Bronchial epithelial cell (primary cell): ENCODE data around the gene AKAP10. TPM values are rescaled to one million over a fixed set of nuclear protein-coding genes. Genes with fewer than 3 reads are reported as not detected.
"Not testable (repeated sequence)": the region's sequence is repeated elsewhere in the genome, so short reads cannot be mapped to it uniquely, and the experiment has no call there.

Experiments used
- DNase-seq: peaks from one replicate; pipeline ENCODE4 v3.0.0-alpha.2; 2010; ENCODE audit warnings: low read depth
- FAIRE-seq: peaks from 2 replicates; lab custom pipeline; 2011; peaks lifted over from hg19 to GRCh38; lab: Jason Lieb, UNC
- H3K27me3 ChIP-seq: 2 replicates; pipeline ENCODE4 v1.5.1; 2011; ENCODE audit warnings: low read length; ENCODE audit not compliant: control insufficient read depth, insufficient read depth
- H3K36me3 ChIP-seq: 2 replicates; pipeline ENCODE4 v1.5.1; 2011; ENCODE audit warnings: low read length; ENCODE audit not compliant: control insufficient read depth, insufficient read depth
- H3K4me3 ChIP-seq: 2 replicates; pipeline ENCODE4 v1.5.1; 2011; ENCODE audit warnings: mild to moderate bottlenecking, low read depth, low read length, control low read depth
- CTCF ChIP-seq: IDR thresholded peaks from 2 replicates; pipeline ENCODE4 v1.5.1; 2011; ENCODE audit warnings: mild to moderate bottlenecking, moderate library complexity, low read length, control low read depth, inconsistent platforms; ENCODE audit not compliant: insufficient read depth, severe bottlenecking
- total RNA-seq: library from RNA; depleted of rRNA; stranded (reverse); fragments of >200 nt; gene quantifications from 2 replicates; pipeline ENCODE4 v1.2.1, GENCODE V29; 2014

Gene AKAP10
- total RNA-seq, 1 donor from 2014 or later = 17.9 TPM

GRCh38 chr17:19896679-19897078, 80.9 kb downstream of the AKAP10 start:
- no peak for FAIRE-seq
- peaks cover 2% of the 10 kb centered on the region for H3K27me3 ChIP-seq
- TF ChIP-seq CTCF = no peak
- DNase-seq = no peak
- H3K36me3 ChIP-seq = no peaks in the 10 kb centered on the region
- no peak overlapping the region for H3K4me3 ChIP-seq

- DNase-seq, H3K27me3 ChIP-seq, H3K4me3 ChIP-seq, FAIRE-seq, H3K36me3 ChIP-seq: not testable (repeated sequence)
These were observed 87.1 kb downstream of the AKAP10 start for GRCh38 chr17:19890554-19890953.

- DNase-seq, H3K4me3 ChIP-seq, H3K36me3 ChIP-seq, FAIRE-seq, H3K27me3 ChIP-seq: not testable (repeated sequence)
These were observed 87.6 kb downstream of the AKAP10 start for GRCh38 chr17:19890001-19890400.

GRCh38 chr17:19886116-19886515, 91.5 kb downstream of the AKAP10 start:
- DNase-seq (no peak), FAIRE-seq (no peak)
- no peaks in the 10 kb centered on the region for H3K36me3 ChIP-seq
- TF ChIP-seq CTCF = no peak
- no peaks in the 10 kb centered on the region for H3K27me3 ChIP-seq
- H3K4me3 ChIP-seq = no peak overlapping the region

- H3K36me3 ChIP-seq = no peaks in the 10 kb centered on the region
- FAIRE-seq = no peak
- no peaks in the 10 kb centered on the region for H3K27me3 ChIP-seq
- DNase-seq = no peak
- no peak for TF ChIP-seq CTCF
- no peak overlapping the region for H3K4me3 ChIP-seq
These were observed 94.0 kb downstream of the AKAP10 start for GRCh38 chr17:19883537-19884215.

- no peaks in the 10 kb centered on the region for H3K36me3 ChIP-seq
- no peak overlapping the region for H3K4me3 ChIP-seq
- no peak for TF ChIP-seq CTCF
- FAIRE-seq = no peak
- H3K27me3 ChIP-seq = peaks cover 2% of the 10 kb centered on the region
- DNase-seq = no peak
These were observed 97.2 kb downstream of the AKAP10 start for GRCh38 chr17:19880393-19880792.
